ENCODE measurements around the gene SNX14. TPM values are rescaled to one million over a fixed set of nuclear protein-coding genes. Genes with fewer than 3 reads are reported as not detected.

The SNX14 gene
- total RNA-seq, 1 experiment from 2014 or later, result 84.8 TPM

DNA sequence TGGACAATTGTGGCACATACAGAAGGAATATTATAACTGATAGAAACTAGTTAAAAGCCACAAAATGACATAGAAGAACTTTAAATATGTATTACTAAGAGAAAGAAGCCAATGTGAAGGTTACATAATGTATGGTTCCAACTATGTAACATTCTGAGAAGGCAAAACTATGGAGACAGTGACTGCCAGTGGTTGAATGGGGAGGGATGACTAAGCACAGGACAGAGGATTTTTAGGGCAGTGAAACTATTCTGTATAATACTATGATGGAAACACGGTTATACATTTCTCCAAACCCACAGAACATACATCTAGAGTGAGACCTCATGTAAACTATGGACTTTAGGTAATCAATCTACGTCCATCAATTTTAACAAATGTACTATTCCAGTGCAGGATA, 26.6 kb upstream of the SNX14 start:
- CTCF ChIA-PET, result no interaction called here
- Histone ChIP-seq H3K9me3 (ENCODE audit: control insufficient read depth in 1 of 2, insufficient read depth in 1 of 2, low read depth in 1 of 2, low read length in 2 of 2) (no peaks in the 10 kb centered on the region), H3K9me2 (ENCODE audit: insufficient read depth) (no peaks in the 10 kb centered on the region), H3K36me3 (ENCODE audit: control insufficient read depth in 1 of 2, insufficient read depth in 2 of 2, low read length in 2 of 2) (peaks cover 57 to 80% of the 10 kb centered on the region in 2 experiments), H2AFZ (ENCODE audit: low read depth, low read length, poor library complexity, severe bottlenecking) (no peak overlapping the region), H3K4me2 (ENCODE audit: low read length) (no peak overlapping the region), H3K27ac (ENCODE audit: low read depth, low read length) (no peak overlapping the region), H3K79me2 (ENCODE audit: insufficient read depth, low read length) (peaks cover 100% of the 10 kb centered on the region), H3K9ac (ENCODE audit: low read length) (no peak overlapping the region), H3K27me3 (ENCODE audit: insufficient read depth, low read length) (no peaks in the 10 kb centered on the region), H3K4me3 (replicated peaks in 1 of 2; ENCODE audit: low read depth in 1 of 2, low read length in 2 of 2) (no peak overlapping the region), H3K4me1 (ENCODE audit: control insufficient read depth in 1 of 2, insufficient read depth in 2 of 2, low read length in 2 of 2) (no peaks in the 10 kb centered on the region), H4K20me1 (ENCODE audit: insufficient read depth) (peaks cover 65% of the 10 kb centered on the region)
- no TSS peak for BruUV-seq (replicated peaks)
- intact Hi-C loops (cut with micrococcal nuclease), result no loop called here
- POLR2A ChIA-PET, result no interaction called here
- RAD21 ChIA-PET (ENCODE audit: low non-redundant PET in 1 of 2, low total read pairs in 2 of 2, uncharacterized antibody in 2 of 2, unreplicated experiment in 2 of 2), result no interaction called here
- no peak for TF ChIP-seq EGR1 (IDR thresholded peaks at IDR 0.05; ENCODE audit: low read depth)
- TF ChIP-seq SIN3A (IDR thresholded peaks at IDR 0.05; ENCODE audit: low read depth), result no peak
- TF ChIP-seq, protein P1, sequence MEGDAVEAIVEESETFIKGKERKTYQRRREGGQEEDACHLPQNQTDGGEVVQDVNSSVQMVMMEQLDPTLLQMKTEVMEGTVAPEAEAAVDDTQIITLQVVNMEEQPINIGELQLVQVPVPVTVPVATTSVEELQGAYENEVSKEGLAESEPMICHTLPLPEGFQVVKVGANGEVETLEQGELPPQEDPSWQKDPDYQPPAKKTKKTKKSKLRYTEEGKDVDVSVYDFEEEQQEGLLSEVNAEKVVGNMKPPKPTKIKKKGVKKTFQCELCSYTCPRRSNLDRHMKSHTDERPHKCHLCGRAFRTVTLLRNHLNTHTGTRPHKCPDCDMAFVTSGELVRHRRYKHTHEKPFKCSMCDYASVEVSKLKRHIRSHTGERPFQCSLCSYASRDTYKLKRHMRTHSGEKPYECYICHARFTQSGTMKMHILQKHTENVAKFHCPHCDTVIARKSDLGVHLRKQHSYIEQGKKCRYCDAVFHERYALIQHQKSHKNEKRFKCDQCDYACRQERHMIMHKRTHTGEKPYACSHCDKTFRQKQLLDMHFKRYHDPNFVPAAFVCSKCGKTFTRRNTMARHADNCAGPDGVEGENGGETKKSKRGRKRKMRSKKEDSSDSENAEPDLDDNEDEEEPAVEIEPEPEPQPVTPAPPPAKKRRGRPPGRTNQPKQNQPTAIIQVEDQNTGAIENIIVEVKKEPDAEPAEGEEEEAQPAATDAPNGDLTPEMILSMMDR (IDR thresholded peaks at IDR 0.05 in 2 of 3, conservative IDR thresholded peaks at IDR 0.05 in 1 of 3; ENCODE audit: borderline replicate concordance in 1 of 3, insufficient read depth in 1 of 3, low read depth in 2 of 3, low read length in 2 of 3), result no peak
- no peak for TF ChIP-seq EZH2 (IDR thresholded peaks at IDR 0.05)
- TF ChIP-seq, protein P2, sequence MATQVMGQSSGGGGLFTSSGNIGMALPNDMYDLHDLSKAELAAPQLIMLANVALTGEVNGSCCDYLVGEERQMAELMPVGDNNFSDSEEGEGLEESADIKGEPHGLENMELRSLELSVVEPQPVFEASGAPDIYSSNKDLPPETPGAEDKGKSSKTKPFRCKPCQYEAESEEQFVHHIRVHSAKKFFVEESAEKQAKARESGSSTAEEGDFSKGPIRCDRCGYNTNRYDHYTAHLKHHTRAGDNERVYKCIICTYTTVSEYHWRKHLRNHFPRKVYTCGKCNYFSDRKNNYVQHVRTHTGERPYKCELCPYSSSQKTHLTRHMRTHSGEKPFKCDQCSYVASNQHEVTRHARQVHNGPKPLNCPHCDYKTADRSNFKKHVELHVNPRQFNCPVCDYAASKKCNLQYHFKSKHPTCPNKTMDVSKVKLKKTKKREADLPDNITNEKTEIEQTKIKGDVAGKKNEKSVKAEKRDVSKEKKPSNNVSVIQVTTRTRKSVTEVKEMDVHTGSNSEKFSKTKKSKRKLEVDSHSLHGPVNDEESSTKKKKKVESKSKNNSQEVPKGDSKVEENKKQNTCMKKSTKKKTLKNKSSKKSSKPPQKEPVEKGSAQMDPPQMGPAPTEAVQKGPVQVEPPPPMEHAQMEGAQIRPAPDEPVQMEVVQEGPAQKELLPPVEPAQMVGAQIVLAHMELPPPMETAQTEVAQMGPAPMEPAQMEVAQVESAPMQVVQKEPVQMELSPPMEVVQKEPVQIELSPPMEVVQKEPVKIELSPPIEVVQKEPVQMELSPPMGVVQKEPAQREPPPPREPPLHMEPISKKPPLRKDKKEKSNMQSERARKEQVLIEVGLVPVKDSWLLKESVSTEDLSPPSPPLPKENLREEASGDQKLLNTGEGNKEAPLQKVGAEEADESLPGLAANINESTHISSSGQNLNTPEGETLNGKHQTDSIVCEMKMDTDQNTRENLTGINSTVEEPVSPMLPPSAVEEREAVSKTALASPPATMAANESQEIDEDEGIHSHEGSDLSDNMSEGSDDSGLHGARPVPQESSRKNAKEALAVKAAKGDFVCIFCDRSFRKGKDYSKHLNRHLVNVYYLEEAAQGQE (IDR thresholded peaks at IDR 0.05; ENCODE audit: low read depth), result no peak
- no peak for TF ChIP-seq SRF (IDR thresholded peaks at IDR 0.05; ENCODE audit: low read depth)
- TF ChIP-seq SP1 (IDR thresholded peaks at IDR 0.05; ENCODE audit: low read depth), result no peak
- TF ChIP-seq POLR2AphosphoS5 (IDR thresholded peaks at IDR 0.05; ENCODE audit: low read depth, low read length), result no peak
- TF ChIP-seq ELF1 (IDR thresholded peaks at IDR 0.05; ENCODE audit: borderline replicate concordance, low read depth), result no peak
- TF ChIP-seq RAD21 (IDR thresholded peaks at IDR 0.05; ENCODE audit: low read depth), result no peak
- TF ChIP-seq CEBPB (IDR thresholded peaks at IDR 0.05; ENCODE audit: low read depth), result no peak
- TF ChIP-seq, protein P3, sequence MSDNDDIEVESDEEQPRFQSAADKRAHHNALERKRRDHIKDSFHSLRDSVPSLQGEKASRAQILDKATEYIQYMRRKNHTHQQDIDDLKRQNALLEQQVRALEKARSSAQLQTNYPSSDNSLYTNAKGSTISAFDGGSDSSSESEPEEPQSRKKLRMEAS (IDR thresholded peaks at IDR 0.05), result no peak
- TF ChIP-seq ZNF274 (IDR thresholded peaks at IDR 0.05; ENCODE audit: low read depth, low read length), result no peak
- ATAC-seq, result no peak
- no peak for DNase-seq (ENCODE audit: low read depth, low spot score)
